GM18526 (cell line): ENCODE results near the gene PPFIA2.

Experiments
- POLR2A ChIP-seq: IDR thresholded peaks from 3 replicates; pipeline ENCODE4 v1.6.1; 2011; ENCODE audit not compliant: insufficient read length; ENCODE audit errors: extremely low read depth

The PPFIA2 gene

GRCh38 chr12:81533054-81533453, 226.1 kb downstream of the PPFIA2 start:
- TF ChIP-seq POLR2A, result no peak

- no peak for TF ChIP-seq POLR2A
Observed at GRCh38 chr12:81530352-81530751, 228.8 kb downstream of the PPFIA2 start.

- no peak for TF ChIP-seq POLR2A
Observed at GRCh38 chr12:81520064-81520945, 238.8 kb downstream of the PPFIA2 start.

- no peak for TF ChIP-seq POLR2A
Observed at GRCh38 chr12:81518638-81519037, 240.5 kb downstream of the PPFIA2 start.

GRCh38 chr12:81517296-81517695, 241.9 kb downstream of the PPFIA2 start:
- no peak for TF ChIP-seq POLR2A

GRCh38 chr12:81502912-81503695, 256.0 kb downstream of the PPFIA2 start:
- no peak for TF ChIP-seq POLR2A

GRCh38 chr12:81500788-81501187, 258.4 kb downstream of the PPFIA2 start:
- no peak for TF ChIP-seq POLR2A

- no peak for TF ChIP-seq POLR2A
Observed at GRCh38 chr12:81499809-81500208, 259.3 kb downstream of the PPFIA2 start.

GRCh38 chr12:81492131-81492720, 266.9 kb downstream of the PPFIA2 start:
- TF ChIP-seq POLR2A, result no peak

GRCh38 chr12:81472934-81473333, 286.2 kb downstream of the PPFIA2 start:
- no peak for TF ChIP-seq POLR2A

- no peak for TF ChIP-seq POLR2A
Observed at GRCh38 chr12:81470923-81471322, 288.2 kb downstream of the PPFIA2 start.

GRCh38 chr12:81468206-81468605, 290.9 kb downstream of the PPFIA2 start:
- TF ChIP-seq POLR2A, result no peak

GRCh38 chr12:81465876-81466275, 293.3 kb downstream of the PPFIA2 start:
- no peak for TF ChIP-seq POLR2A

- no peak for TF ChIP-seq POLR2A
Observed at GRCh38 chr12:81465191-81465590, 294.0 kb downstream of the PPFIA2 start.

- TF ChIP-seq POLR2A, result no peak
Observed at GRCh38 chr12:81461163-81461562, 298.0 kb downstream of the PPFIA2 start.
